ENCODE data around the gene KIAA1217. TPM values are rescaled to one million over a fixed set of nuclear protein-coding genes. Genes with fewer than 3 reads are reported as not detected.
A peak's percentile ranks its signal among the peaks of the same experiment; 100 is the strongest.

KIAA1217 gene
- total RNA-seq, 2 donors from 2014 or later: 0.43 to 3.9 TPM

GRCh38 chr10:24414597-24414996, 205.7 kb downstream of the KIAA1217 start:
- no peak overlapping the region for H3K27ac Mint-ChIP-seq
- ATAC-seq (no peak), DNase-seq (ENCODE audit: low spot score in 2 of 2) (no peak)
- no peaks in the 10 kb centered on the region for H3K36me3 Mint-ChIP-seq
- no peaks in the 10 kb centered on the region for H3K9me3 Mint-ChIP-seq

GRCh38 chr10:24415455-24416125, 206.7 kb downstream of the KIAA1217 start:
- no peak for ATAC-seq
- H3K27ac Mint-ChIP-seq: no peak overlapping the region
- no peak for DNase-seq (ENCODE audit: low spot score in 2 of 2)
- H3K36me3 Mint-ChIP-seq: no peaks in the 10 kb centered on the region
- no peaks in the 10 kb centered on the region for H3K9me3 Mint-ChIP-seq

GRCh38 chr10:24416248-24416647, 207.3 kb downstream of the KIAA1217 start:
- ATAC-seq (no peak), DNase-seq (ENCODE audit: low spot score in 2 of 2) (no peak)
- Mint-ChIP-seq H3K36me3 (no peaks in the 10 kb centered on the region), H3K27ac (no peak overlapping the region), H3K9me3 (no peaks in the 10 kb centered on the region)

- Mint-ChIP-seq H3K9me3 (no peaks in the 10 kb centered on the region), H3K27ac (no peak overlapping the region), H3K36me3 (no peaks in the 10 kb centered on the region)
- no peak for DNase-seq (ENCODE audit: low spot score in 2 of 2)
- no peak for ATAC-seq
Observed at GRCh38 chr10:24417053-24417452, 208.1 kb downstream of the KIAA1217 start.

- no peak for ATAC-seq
- DNase-seq (ENCODE audit: low spot score in 2 of 2): no peak
- Mint-ChIP-seq H3K27ac (no peak overlapping the region), H3K9me3 (no peaks in the 10 kb centered on the region), H3K36me3 (no peaks in the 10 kb centered on the region)
Observed at GRCh38 chr10:24418532-24418931, 209.6 kb downstream of the KIAA1217 start.

- no peak overlapping the region for H3K27ac Mint-ChIP-seq
Observed at GRCh38 chr10:24419066-24419465, 210.1 kb downstream of the KIAA1217 start.

GRCh38 chr10:24425151-24425550, 216.2 kb downstream of the KIAA1217 start:
- H3K27ac Mint-ChIP-seq: no peak overlapping the region
- DNase-seq (ENCODE audit: low spot score in 2 of 2): no peak
- no peaks in the 10 kb centered on the region for H3K36me3 Mint-ChIP-seq
- H3K9me3 Mint-ChIP-seq: no peaks in the 10 kb centered on the region
- ATAC-seq: no peak

More at GRCh38 chr10:24419066-24419465, 210.1 kb downstream of the KIAA1217 start:
- H3K36me3 Mint-ChIP-seq: no peaks in the 10 kb centered on the region
- no peak for DNase-seq (ENCODE audit: low spot score in 2 of 2)
- ATAC-seq: no peak
- no peaks in the 10 kb centered on the region for H3K9me3 Mint-ChIP-seq

GRCh38 chr10:24427678-24428409, 218.9 kb downstream of the KIAA1217 start:
- Mint-ChIP-seq H3K9me3 (no peaks in the 10 kb centered on the region), H3K36me3 (no peaks in the 10 kb centered on the region), H3K27ac (no peak overlapping the region)
- DNase-seq (ENCODE audit: low spot score in 2 of 2) (no peak), ATAC-seq (no peak)

- DNase-seq (ENCODE audit: low spot score in 2 of 2) (no peak), ATAC-seq (no peak)
- H3K27ac Mint-ChIP-seq: no peak overlapping the region
- H3K9me3 Mint-ChIP-seq: no peaks in the 10 kb centered on the region
- H3K36me3 Mint-ChIP-seq: no peaks in the 10 kb centered on the region
Observed at GRCh38 chr10:24428410-24428782, 219.5 kb downstream of the KIAA1217 start.

GRCh38 chr10:24430591-24430990, 221.7 kb downstream of the KIAA1217 start:
- peaks cover 0 to 5% of the 10 kb centered on the region in 2 donors for H3K36me3 Mint-ChIP-seq
- no peak overlapping the region for H3K27ac Mint-ChIP-seq
- no peak for DNase-seq (ENCODE audit: low spot score in 2 of 2)
- H3K9me3 Mint-ChIP-seq: peaks cover 3 to 4% of the 10 kb centered on the region in 2 donors
- no peak for ATAC-seq

- Mint-ChIP-seq H3K27ac (no peak overlapping the region), H3K9me3 (peaks cover 3 to 4% of the 10 kb centered on the region in 2 donors)
- ATAC-seq: no peak
Observed at GRCh38 chr10:24432478-24433416, 223.8 kb downstream of the KIAA1217 start.

GRCh38 chr10:24433705-24434104, 224.8 kb downstream of the KIAA1217 start:
- peaks cover 3 to 4% of the 10 kb centered on the region in 2 donors for H3K9me3 Mint-ChIP-seq
- no peak for DNase-seq (ENCODE audit: low spot score in 2 of 2)
- H3K36me3 Mint-ChIP-seq: peaks cover 0 to 5% of the 10 kb centered on the region in 2 donors
- no peak for ATAC-seq
- no peak overlapping the region for H3K27ac Mint-ChIP-seq

More at GRCh38 chr10:24432478-24433416, 223.8 kb downstream of the KIAA1217 start:
- H3K36me3 Mint-ChIP-seq: peaks cover 0 to 5% of the 10 kb centered on the region in 2 donors
- no peak for DNase-seq (ENCODE audit: low spot score in 2 of 2)

GRCh38 chr10:24434961-24435360, 226.0 kb downstream of the KIAA1217 start:
- peaks cover 0 to 5% of the 10 kb centered on the region in 2 donors for H3K36me3 Mint-ChIP-seq
- peaks cover 3 to 4% of the 10 kb centered on the region in 2 donors for H3K9me3 Mint-ChIP-seq
- no peak for DNase-seq (ENCODE audit: low spot score in 2 of 2)
- peak in 1 of 2 donors; percentile 63 for ATAC-seq
- H3K27ac Mint-ChIP-seq: no peak overlapping the region

- H3K36me3 Mint-ChIP-seq: peaks cover 0 to 5% of the 10 kb centered on the region in 2 donors
- DNase-seq (ENCODE audit: low spot score in 2 of 2): no peak
- ATAC-seq: peak in 1 of 2 donors; percentile 49
- no peak overlapping the region for H3K27ac Mint-ChIP-seq
- peaks cover 3 to 4% of the 10 kb centered on the region in 2 donors for H3K9me3 Mint-ChIP-seq
Observed at GRCh38 chr10:24435374-24435773, 226.4 kb downstream of the KIAA1217 start.

- DNase-seq (ENCODE audit: low spot score in 2 of 2) (no peak), ATAC-seq (no peak)
- H3K27ac Mint-ChIP-seq: no peak overlapping the region
- H3K36me3 Mint-ChIP-seq: peaks cover 0 to 5% of the 10 kb centered on the region in 2 donors
- H3K9me3 Mint-ChIP-seq: peaks cover 3 to 4% of the 10 kb centered on the region in 2 donors
Observed at GRCh38 chr10:24437302-24437701, 228.4 kb downstream of the KIAA1217 start.

GRCh38 chr10:24438800-24439199, 229.9 kb downstream of the KIAA1217 start:
- Mint-ChIP-seq H3K27ac (no peak overlapping the region), H3K9me3 (peaks cover 3 to 4% of the 10 kb centered on the region in 2 donors), H3K36me3 (peaks cover 0 to 5% of the 10 kb centered on the region in 2 donors)
- no peak for DNase-seq (ENCODE audit: low spot score in 2 of 2)
- ATAC-seq: no peak

GRCh38 chr10:24439935-24440334, 231.0 kb downstream of the KIAA1217 start:
- no peak overlapping the region for H3K27ac Mint-ChIP-seq
- H3K36me3 Mint-ChIP-seq: no peaks in the 10 kb centered on the region
- H3K9me3 Mint-ChIP-seq: no peaks in the 10 kb centered on the region
- ATAC-seq (no peak), DNase-seq (ENCODE audit: low spot score in 2 of 2) (no peak)

Data from activated naive CD4-positive, alpha-beta T cell treated with anti-CD3 and anti-CD28 coated beads, Interleukin-2, amount 50 U/mL, for 72 hours (primary cell).